ENCODE measurements around the gene NME9. TPM values are rescaled to one million over a fixed set of nuclear protein-coding genes. Genes with fewer than 3 reads are reported as not detected.

Gene NME9
- total RNA-seq, 1 experiment from 2014 or later: not detected

- ChIA-PET CTCF (no interaction called here), POLR2A (no interaction called here)
- ATAC-seq (no peak), DNase-seq (ENCODE audit: low read depth, low spot score) (no peak)
- Histone ChIP-seq H3K4me1 (ENCODE audit: control insufficient read depth, insufficient read depth, low read length) (no peaks in the 10 kb centered on the region), H3K27ac (ENCODE audit: low read length) (no peak overlapping the region), H3K27me3 (ENCODE audit: control insufficient read depth, insufficient read depth, low read length) (no peaks in the 10 kb centered on the region; the same call in 1 of the 2 replicates), H3K9me3 (ENCODE audit: control insufficient read depth, insufficient read depth, low read depth, low read length) (no peaks in the 10 kb centered on the region), H3K4me3 (ENCODE audit: low read depth in 2 of 2, low read length in 2 of 2) (no peak overlapping the region), H3K36me3 (ENCODE audit: control insufficient read depth, insufficient read depth, low read length) (no peaks in the 10 kb centered on the region)
- no TSS peak for BruUV-seq (replicated peaks)
- in situ Hi-C loops (cut with HindIII; ENCODE audit: low pct_unique_long_range_greater_than_20kb, low sequenced_read_pairs) (no loop called here), intact Hi-C loops (cut with micrococcal nuclease; ENCODE audit: unreplicated experiment) (no loop called here)
- TF ChIP-seq TCF7L2 (IDR thresholded peaks at IDR 0.05; ENCODE audit: low read depth, low read length): no peak
Observed at GRCh38 chr3:138373087-138373735, 43.6 kb upstream of the NME9 start.

- Histone ChIP-seq H3K4me3 (ENCODE audit: low read depth in 2 of 2, low read length in 2 of 2) (no peak overlapping the region), H3K27ac (ENCODE audit: low read length) (no peak overlapping the region), H3K9me3 (ENCODE audit: control insufficient read depth, insufficient read depth, low read depth, low read length) (no peaks in the 10 kb centered on the region), H3K36me3 (ENCODE audit: control insufficient read depth, insufficient read depth, low read length) (no peaks in the 10 kb centered on the region), H3K27me3 (ENCODE audit: control insufficient read depth, insufficient read depth, low read length) (no peaks in the 10 kb centered on the region; the same call in 1 of the 2 replicates), H3K4me1 (ENCODE audit: control insufficient read depth, insufficient read depth, low read length) (no peaks in the 10 kb centered on the region)
- ChIA-PET POLR2A (no interaction called here), CTCF (interaction anchor here (0.6 kb wide), 2 partner anchors 183 to 562 kb away, joined by 4 to 5 read pairs; no protein-coding TSS in a partner anchor)
- in situ Hi-C loops (cut with HindIII; ENCODE audit: low pct_unique_long_range_greater_than_20kb, low sequenced_read_pairs) (no loop called here), intact Hi-C loops (cut with micrococcal nuclease; ENCODE audit: unreplicated experiment) (no loop called here)
- ATAC-seq: 0 out of 2 replicates have a peak, but pooled peaks have one; percentile 24
- no peak for TF ChIP-seq REST (IDR thresholded peaks at IDR 0.05; ENCODE audit: insufficient read depth in 1 of 2, low read depth in 2 of 2, low read length in 1 of 2)
- TF ChIP-seq TCF7L2 (IDR thresholded peaks at IDR 0.05; ENCODE audit: low read depth, low read length): no peak
- no peak for TF ChIP-seq POLR2AphosphoS5 (IDR thresholded peaks at IDR 0.05; ENCODE audit: low read depth, low read length)
- DNase-seq (ENCODE audit: low read depth, low spot score): no peak
- BruUV-seq (replicated peaks): no TSS peak
Observed at GRCh38 chr3:138371070-138371965, 41.7 kb upstream of the NME9 start.

- no peaks in the 10 kb centered on the region; the same call in 1 of the 2 replicates for H3K27me3 ChIP-seq (ENCODE audit: control insufficient read depth, insufficient read depth, low read length)
- TF ChIP-seq REST (IDR thresholded peaks at IDR 0.05; ENCODE audit: insufficient read depth in 1 of 2, low read depth in 2 of 2, low read length in 1 of 2) (no peak), SIN3A (IDR thresholded peaks at IDR 0.05; ENCODE audit: borderline replicate concordance, insufficient read depth, low read depth, low read length) (no peak), POLR2AphosphoS5 (IDR thresholded peaks at IDR 0.05; ENCODE audit: low read depth, low read length) (no peak), CTCF (IDR thresholded peaks at IDR 0.05) (no peak), TCF7L2 (IDR thresholded peaks at IDR 0.05; ENCODE audit: low read depth, low read length) (no peak)
- no peak for DNase-seq (ENCODE audit: low read depth, low spot score)
- no peaks in the 10 kb centered on the region for H3K9me3 ChIP-seq (ENCODE audit: control insufficient read depth, insufficient read depth, low read depth, low read length)
- ATAC-seq: no peak
- H3K36me3 ChIP-seq (ENCODE audit: control insufficient read depth, insufficient read depth, low read length): no peaks in the 10 kb centered on the region
- no peak overlapping the region for H3K27ac ChIP-seq (ENCODE audit: low read length)
- in situ Hi-C loops (cut with HindIII; ENCODE audit: low pct_unique_long_range_greater_than_20kb, low sequenced_read_pairs): no loop called here
- intact Hi-C loops (cut with micrococcal nuclease; ENCODE audit: unreplicated experiment): no loop called here
- BruUV-seq (replicated peaks): no TSS peak
- ChIA-PET CTCF (interaction anchor here (0.6 kb wide), 1 partner anchor 64 kb away, joined by 4 read pairs; the partner anchor contains the start of gene ESYT3), POLR2A (no interaction called here)
- no peaks in the 10 kb centered on the region for H3K4me1 ChIP-seq (ENCODE audit: control insufficient read depth, insufficient read depth, low read length)
- H3K4me3 ChIP-seq (ENCODE audit: low read depth in 2 of 2, low read length in 2 of 2): no peak overlapping the region
Observed at GRCh38 chr3:138370321-138370720, 40.7 kb upstream of the NME9 start.

Measured in Panc1 (cell line).